HG03139 (cell line): ENCODE results near the gene RASGEF1C.

Experiments
- ATAC-seq: cut with Tn5 transposase; IDR thresholded peaks from one replicate; pipeline ENCODE4 v1.9.1; 2021; ENCODE audit not compliant: unreplicated experiment

RASGEF1C gene

DNA sequence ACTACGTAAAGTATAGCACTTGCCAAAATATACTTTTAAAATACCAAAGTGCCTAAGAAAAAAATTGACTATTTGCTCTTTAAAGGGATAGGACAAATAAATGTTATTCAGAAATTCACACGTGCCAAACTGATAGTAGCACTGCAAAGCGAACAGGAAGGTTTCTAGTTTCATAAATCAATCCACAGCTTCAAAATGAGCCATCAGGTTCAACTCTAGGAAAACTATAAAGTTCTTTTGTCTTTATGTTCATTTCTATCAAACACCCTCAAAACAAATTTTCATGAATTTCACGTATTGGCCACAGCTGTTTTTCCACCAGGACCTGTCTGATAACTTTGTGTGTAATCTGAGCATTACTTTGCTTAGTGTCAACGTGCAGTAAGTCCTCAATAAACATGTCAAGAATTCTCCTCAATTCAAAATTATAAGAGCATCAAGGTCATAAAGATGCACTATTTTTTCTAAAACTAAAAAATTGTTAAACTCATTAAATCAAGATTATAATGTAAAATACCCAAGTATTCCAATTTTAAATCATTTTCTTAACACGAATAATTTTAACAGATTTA lies 140.4 kb downstream of the RASGEF1C start:
- ATAC-seq = no peak

DNA sequence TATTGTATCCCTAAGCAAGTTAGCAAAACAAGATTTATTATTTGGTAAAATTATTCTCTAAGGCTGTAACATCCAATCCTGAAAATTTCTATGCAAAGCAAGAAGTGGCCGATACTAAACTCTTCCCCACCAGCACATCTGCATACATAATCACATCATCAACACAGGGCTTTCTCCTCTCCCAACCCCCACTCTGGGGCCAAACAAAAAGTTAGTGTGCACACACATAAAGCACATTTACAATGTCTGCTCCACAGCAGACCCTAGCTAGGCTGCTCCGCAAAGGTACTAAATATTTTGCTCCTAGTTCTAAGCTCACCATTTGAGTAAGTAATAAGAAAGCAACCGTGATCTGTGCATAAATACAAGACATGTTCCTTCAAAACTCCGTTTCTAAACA lies 141.0 kb downstream of the RASGEF1C start:
- ATAC-seq = no peak

DNA sequence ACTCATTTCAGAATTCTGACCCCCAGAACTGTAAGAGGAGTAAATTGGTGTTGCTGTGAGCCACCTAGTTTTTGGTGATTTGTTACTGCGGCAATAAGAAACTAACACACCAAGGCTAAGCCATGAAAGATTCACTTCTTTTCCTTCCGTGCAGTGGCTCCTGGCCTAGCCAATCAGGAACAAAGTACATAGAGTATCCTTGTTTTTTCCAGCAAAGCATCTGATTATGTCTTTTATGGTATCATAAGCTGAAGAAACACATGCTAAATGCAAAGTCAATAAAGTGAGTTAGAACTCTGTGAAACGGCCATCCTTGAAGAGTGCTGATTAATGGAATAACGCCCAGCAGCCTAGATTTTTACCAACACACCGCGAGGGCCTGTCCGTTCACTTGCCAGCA lies 148.8 kb downstream of the RASGEF1C start:
- no peak for ATAC-seq

DNA sequence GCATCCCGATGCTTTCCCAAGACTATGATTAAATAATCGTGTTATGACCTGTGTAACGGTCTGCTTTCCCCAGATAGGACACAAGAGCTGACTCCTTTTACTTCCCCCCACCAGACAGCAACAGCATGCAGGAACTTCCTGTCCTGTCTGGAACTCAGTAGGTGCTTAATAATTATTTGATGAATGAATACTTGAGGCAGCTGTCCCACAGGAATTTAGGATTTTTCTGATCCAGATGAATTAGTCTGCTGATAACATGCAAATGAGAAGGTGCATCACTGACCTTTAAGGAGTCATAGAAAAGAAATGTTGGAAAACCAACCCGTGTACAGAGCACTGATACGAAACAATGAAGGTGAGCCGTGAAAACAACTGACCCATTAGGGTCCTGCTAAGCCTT lies 149.7 kb downstream of the RASGEF1C start:
- ATAC-seq = no peak

DNA sequence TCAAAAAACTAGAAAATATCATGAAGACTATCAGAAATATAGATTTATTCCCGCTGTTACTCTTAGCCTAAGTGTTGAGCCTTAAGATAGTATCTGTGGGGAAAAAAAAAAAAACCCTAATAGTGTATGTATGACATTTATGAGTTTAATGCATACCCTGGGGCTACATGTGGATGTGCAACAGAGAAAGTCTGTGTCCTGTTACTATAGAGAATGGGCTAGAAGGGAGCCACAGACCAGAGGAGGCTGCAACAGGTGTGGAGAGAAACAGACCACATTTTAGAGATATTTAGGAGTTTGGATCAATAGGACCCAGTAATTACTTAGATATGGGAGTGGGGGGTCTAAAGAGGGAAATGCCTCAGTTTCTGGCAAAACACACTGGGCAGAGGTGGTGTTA lies 152.9 kb downstream of the RASGEF1C start:
- ATAC-seq = no peak

DNA sequence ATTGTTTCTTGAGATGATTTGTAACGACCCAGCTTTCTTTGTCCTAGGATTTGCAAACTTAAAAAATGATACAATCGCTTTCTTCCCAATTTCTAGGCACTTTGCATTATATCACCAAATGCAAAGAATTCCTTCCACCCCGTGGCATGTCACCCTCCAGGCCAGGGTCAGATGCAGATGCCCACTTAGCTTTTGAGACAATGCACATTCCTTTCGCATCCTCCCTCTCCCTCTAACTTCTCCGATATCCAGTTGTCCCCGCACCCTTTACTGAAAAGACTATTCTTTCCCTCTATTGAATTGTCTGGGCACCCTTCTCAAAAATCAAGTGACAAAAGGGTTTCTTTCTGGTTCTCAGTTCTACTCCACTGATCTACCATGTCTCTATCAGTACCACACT lies 154.8 kb downstream of the RASGEF1C start:
- ATAC-seq = no peak

DNA sequence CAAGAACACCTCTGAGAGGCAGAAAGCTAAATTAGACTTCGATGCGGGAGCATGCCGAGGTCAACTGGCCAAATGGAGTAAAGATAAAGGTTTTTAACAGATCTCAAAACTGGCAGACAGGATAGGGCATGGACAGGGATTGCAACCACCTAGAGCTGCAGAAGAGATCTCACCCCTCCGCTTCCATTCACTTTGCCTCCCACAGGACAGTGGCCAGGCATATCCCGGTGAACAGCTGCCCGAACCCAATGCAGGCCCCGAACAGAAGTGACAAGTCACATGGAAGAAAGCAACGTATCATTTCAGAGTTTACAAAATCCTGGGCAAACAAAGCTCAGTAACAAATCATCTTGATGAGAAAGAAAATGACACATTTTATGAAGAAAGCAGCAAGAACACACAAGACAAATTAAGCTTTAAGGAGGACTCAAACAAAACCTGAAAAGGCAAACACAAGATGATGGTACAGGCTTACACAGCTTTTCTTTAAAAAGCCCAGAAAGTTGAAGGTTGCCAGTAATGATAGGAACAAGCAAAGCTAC lies 155.9 kb downstream of the RASGEF1C start:
- ATAC-seq = no peak

DNA sequence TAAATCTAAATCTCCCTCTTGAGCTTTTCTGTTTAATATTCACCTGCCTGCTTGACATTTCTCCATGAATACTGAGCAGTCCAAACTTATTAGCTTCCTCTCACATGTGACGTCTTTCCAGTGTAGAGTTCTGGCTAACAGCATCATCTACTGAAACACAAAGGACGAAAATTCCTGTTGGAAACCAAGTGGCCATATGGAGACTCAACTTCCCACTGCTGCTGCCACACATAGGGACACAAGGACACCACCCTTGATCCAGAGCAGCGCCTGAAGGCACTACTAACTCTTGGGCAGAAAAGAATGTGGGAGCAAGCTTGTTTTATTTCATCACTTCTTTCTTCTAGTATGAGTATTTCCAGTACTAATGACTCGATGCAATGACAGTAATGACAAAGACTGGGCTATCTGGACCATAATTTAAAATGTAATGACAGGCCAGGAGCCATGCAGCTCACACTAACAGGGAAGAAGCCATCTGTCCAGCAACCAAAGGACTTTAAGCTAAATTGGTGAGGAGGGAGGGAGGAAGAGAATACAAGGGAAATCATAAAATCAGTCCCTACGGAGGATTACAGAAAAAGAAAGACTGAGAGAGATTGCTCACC lies 156.7 kb downstream of the RASGEF1C start:
- no peak for ATAC-seq
